ENCODE data around the gene ALKBH3. TPM values are rescaled to one million over a fixed set of nuclear protein-coding genes. Genes with fewer than 3 reads are reported as not detected.

The ALKBH3 gene
- total and polyA plus RNA-seq, 7 donors, result 27.4 to 47.1 (median 33.4) TPM

GRCh38 chr11:43943931-43944751 lies 63.5 kb downstream of the ALKBH3 start:
- DNase-seq (peak in 1 of 2 donors; percentile 38), ATAC-seq (peak; percentile 30 to 48 (median 38))
- Histone ChIP-seq H3K27ac (peak overlapping the region; percentile 79), H3K4me1 (peaks cover 13% of the 10 kb centered on the region), H3K36me3 (ENCODE audit: insufficient read depth in 1 of 2, low read depth in 1 of 2) (no peaks in the 10 kb centered on the region), H3K27me3 (ENCODE audit: insufficient read depth in 3 of 3, low read length in 2 of 3) (peaks cover 0 to 12% (median 4%) of the 10 kb centered on the region in 3 donors), H3K9me3 (no peaks in the 10 kb centered on the region), H3K4me3 (peak overlapping the region; percentile 83)
- no peak for TF ChIP-seq CTCF (IDR thresholded peaks at IDR 0.05)
- intact Hi-C loops (cut with DNase I), result loop anchor here (1.0 to 5.0 kb wide), 4 partner anchors 37 to 93 kb away; no protein-coding TSS in a partner anchor
- 3% methylated on average over 54 of the region's 54 CpGs for WGBS, 3 donors

- Histone ChIP-seq H3K4me3 (peak overlapping the region; percentile 83), H3K9me3 (no peaks in the 10 kb centered on the region), H3K27me3 (ENCODE audit: insufficient read depth in 3 of 3, low read length in 2 of 3) (peaks cover 0 to 12% (median 4%) of the 10 kb centered on the region in 3 donors), H3K4me1 (peaks cover 13% of the 10 kb centered on the region), H3K27ac (peak overlapping the region; percentile 79), H3K36me3 (ENCODE audit: insufficient read depth in 1 of 2, low read depth in 1 of 2) (no peaks in the 10 kb centered on the region)
- 16 to 22% (median 17%) methylated on average over 16 of the region's 16 CpGs for WGBS, 3 donors
- DNase-seq, result peak; percentile 77 to 89
- peak; percentile 69 to 85 (median 76) for ATAC-seq
- peak; percentile 93 for TF ChIP-seq CTCF (IDR thresholded peaks at IDR 0.05)
- intact Hi-C loops (cut with DNase I), result loop anchor here (1.0 to 5.0 kb wide), 4 partner anchors 38 to 92 kb away; no protein-coding TSS in a partner anchor
Observed at GRCh38 chr11:43944761-43945311, 64.2 kb downstream of the ALKBH3 start.

- Histone ChIP-seq H3K4me1 (peaks cover 13% of the 10 kb centered on the region), H3K36me3 (ENCODE audit: insufficient read depth in 1 of 2, low read depth in 1 of 2) (no peaks in the 10 kb centered on the region), H3K27ac (no peak overlapping the region), H3K4me3 (no peak overlapping the region), H3K9me3 (no peaks in the 10 kb centered on the region), H3K27me3 (ENCODE audit: insufficient read depth in 3 of 3, low read length in 2 of 3) (peaks cover 0 to 12% (median 4%) of the 10 kb centered on the region in 3 donors)
- no peak for ATAC-seq
- intact Hi-C loops (cut with DNase I), result no loop called here
- TF ChIP-seq CTCF (IDR thresholded peaks at IDR 0.05), result peak; percentile 10
- WGBS, 3 donors, result 46 to 60% (median 49%) methylated on average over 9 of the region's 9 CpGs
- DNase-seq, result no peak
Observed at GRCh38 chr11:43947003-43947500, 66.4 kb downstream of the ALKBH3 start.

GRCh38 chr11:43947815-43948214 lies 67.2 kb downstream of the ALKBH3 start:
- no peaks in the 10 kb centered on the region for H3K36me3 ChIP-seq (ENCODE audit: insufficient read depth in 1 of 2, low read depth in 1 of 2)
- WGBS, 3 donors, result 54 to 71% (median 64%) methylated on average over 1 of the region's 1 CpG
- DNase-seq, result no peak
- TF ChIP-seq CTCF (IDR thresholded peaks at IDR 0.05), result no peak
- no peak overlapping the region for H3K27ac ChIP-seq
- intact Hi-C loops (cut with DNase I), result no loop called here
- H3K9me3 ChIP-seq, result no peaks in the 10 kb centered on the region
- H3K4me1 ChIP-seq, result peaks cover 13% of the 10 kb centered on the region
- no peak overlapping the region for H3K4me3 ChIP-seq
- ATAC-seq, result no peak
- H3K27me3 ChIP-seq (ENCODE audit: insufficient read depth in 3 of 3, low read length in 2 of 3), result peaks cover 0 to 12% (median 4%) of the 10 kb centered on the region in 3 donors
